ENCODE results near the gene PCDH9. TPM values are rescaled to one million over a fixed set of nuclear protein-coding genes. Genes with fewer than 3 reads are reported as not detected.

Gene PCDH9
- total and polyA plus RNA-seq, 2 of the 13 experiments (the other 11 are each of a cell fraction or from before 2014, with no cell fraction given): 0.09 TPM; not detected in 1

GRCh38 chr13:66577358-66577757 is 652.8 kb downstream of the PCDH9 start:
- 0% methylated on average over 2 of the region's 2 CpGs for WGBS (ENCODE audit: low lambda C conversion rate)
- H3K9ac ChIP-seq (ENCODE audit: insufficient read depth, low read depth, low read length): no peak overlapping the region
- H3K36me3 ChIP-seq (replicated peaks in 1 of 2; ENCODE audit: control insufficient read depth in 1 of 2, insufficient read depth in 2 of 2, low read length in 2 of 2): no peaks in the 10 kb centered on the region
- ChIA-PET CTCF (ENCODE audit: low intra/inter-chr PET ratio, low total read pairs) (no interaction called here), POLR2A (no interaction called here)
- H3K4me3 ChIP-seq (replicated peaks in 1 of 3; ENCODE audit: insufficient read depth in 1 of 3, low read depth in 2 of 3, low read length in 3 of 3): no peak overlapping the region
- FAIRE-seq (no peak), DNase-seq (ENCODE audit: low spot score) (no peak), ATAC-seq (no peak)
- H3K79me2 ChIP-seq (ENCODE audit: insufficient read depth, low read length): no peaks in the 10 kb centered on the region
- H3K4me2 ChIP-seq (ENCODE audit: low read depth, low read length): no peak overlapping the region
- no peaks in the 10 kb centered on the region for H3K9me3 ChIP-seq (ENCODE audit: low read length)
- H4K20me1 ChIP-seq (ENCODE audit: insufficient read depth, low read length): no peaks in the 10 kb centered on the region
- no peak overlapping the region for H2AFZ ChIP-seq (ENCODE audit: low read length)
- in situ Hi-C loops (cut with HindIII; ENCODE audit: extremely low pct_ligation_motif_present, low pct_unique_long_range_greater_than_20kb) (no loop called here), intact Hi-C loops (cut with micrococcal nuclease; ENCODE audit: unreplicated experiment) (no loop called here)
- TF ChIP-seq GMEB2 (CRISPR knock-in tag; IDR thresholded peaks at IDR 0.05; ENCODE audit: low read depth): no peak
- no peak for TF ChIP-seq KDM3A (CRISPR knock-in tag; IDR thresholded peaks at IDR 0.05; ENCODE audit: low read depth)
- no peak for TF ChIP-seq ZNF512B (CRISPR knock-in tag; IDR thresholded peaks at IDR 0.05; ENCODE audit: borderline replicate concordance)
- no peak for TF ChIP-seq TRAFD1 (CRISPR knock-in tag; IDR thresholded peaks at IDR 0.05; ENCODE audit: borderline replicate concordance)
- TF ChIP-seq HNRNPLL (IDR thresholded peaks at IDR 0.05; ENCODE audit: low read depth, low read length, poor library complexity, severe bottlenecking): no peak
- TF ChIP-seq ZNF446 (CRISPR knock-in tag; IDR thresholded peaks at IDR 0.05): no peak
- no peaks in the 10 kb centered on the region for H3K27me3 ChIP-seq (ENCODE audit: control insufficient read depth in 1 of 2, insufficient read depth in 2 of 2, low read length in 2 of 2)
- no TSS peak for BruUV-seq (replicated peaks)
- no peak overlapping the region for H3K27ac ChIP-seq (ENCODE audit: extremely low read length, insufficient read depth, low read length)
- no peaks in the 10 kb centered on the region for H3K4me1 ChIP-seq (ENCODE audit: insufficient read depth, low read length)
